Measurements from ENCODE around the gene PCDHB16. TPM values are rescaled to one million over a fixed set of nuclear protein-coding genes. Genes with fewer than 3 reads are reported as not detected.

PCDHB16 gene
- total RNA-seq, 1 donor from 2014 or later = 0.17 TPM

DNA sequence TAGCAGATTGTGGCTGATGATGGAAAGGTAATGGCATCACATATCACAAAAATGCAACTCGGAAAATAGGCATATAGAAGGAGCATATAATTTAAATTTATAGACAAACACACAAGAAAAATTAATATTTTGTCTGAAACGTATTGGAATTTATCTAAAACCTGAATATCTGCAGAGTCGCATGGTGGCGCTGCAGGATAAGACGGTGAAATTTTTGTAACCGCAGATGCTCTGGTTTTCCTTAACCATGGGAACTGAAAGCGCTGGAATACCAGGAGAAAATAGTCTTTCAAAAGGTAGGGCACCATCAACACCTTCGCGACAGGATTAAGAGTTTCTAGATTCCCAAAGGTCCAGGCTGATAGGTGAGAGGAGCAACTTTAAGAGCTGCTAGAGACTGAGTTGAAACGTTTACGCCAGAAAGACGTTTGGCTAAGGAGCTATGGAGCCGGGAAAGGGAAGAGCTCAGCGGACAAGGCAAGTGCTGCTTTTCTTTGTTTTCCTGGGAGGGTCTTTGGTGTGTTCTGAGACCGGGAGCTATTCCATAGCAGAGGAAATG lies 52.0 kb downstream of the PCDHB16 start:
- DNase-seq = peak; percentile 39

Other genes starting within 250 kb of the PCDHB16 start
- 0.28 and 0.34 TPM in 2 replicates for gene PCDHAC2, start 215.9 kb upstream of the PCDHB16 start, total RNA-seq
- not detected in 2 replicates for gene PCDHB1, start 131.0 kb upstream of the PCDHB16 start, total RNA-seq
- 0.88 and 1.4 TPM in 2 replicates for gene PCDHB2, start 87.8 kb upstream of the PCDHB16 start, total RNA-seq
- 0.51 TPM in 2 replicates for gene PCDHB3, start 81.9 kb upstream of the PCDHB16 start, total RNA-seq
- gene PCDHB4, start 60.6 kb upstream of the PCDHB16 start, total RNA-seq = 0.17 and 0.19 TPM in 2 replicates
- 1.2 and 1.7 TPM in 2 replicates for gene PCDHB5, start 47.2 kb upstream of the PCDHB16 start, total RNA-seq
- 0.05 and 0.17 TPM in 2 replicates for gene PCDHB6, start 32.3 kb upstream of the PCDHB16 start, total RNA-seq
- 0.68 and 0.74 TPM in 2 replicates for gene PCDHB7, start 9.7 kb upstream of the PCDHB16 start, total RNA-seq
- 0.14 and 0.34 TPM in 2 replicates for gene PCDHB8, start 4.6 kb upstream of the PCDHB16 start, total RNA-seq
- gene PCDHB9, start 4.8 kb downstream of the PCDHB16 start, total RNA-seq = 0.14 and 0.17 TPM in 2 replicates
- gene PCDHB10, start 10.0 kb downstream of the PCDHB16 start, total RNA-seq = 0.51 and 0.70 TPM in 2 replicates
- 0.17 and 0.19 TPM in 2 replicates for gene PCDHB11, start 17.2 kb downstream of the PCDHB16 start, total RNA-seq
- 0.47 and 0.68 TPM in 2 replicates for gene PCDHB12, start 26.3 kb downstream of the PCDHB16 start, total RNA-seq
- 1.4 TPM in 2 replicates for gene PCDHB13, start 31.5 kb downstream of the PCDHB16 start, total RNA-seq
- gene PCDHB14, start 41.0 kb downstream of the PCDHB16 start, total RNA-seq = 0.98 and 1.0 TPM in 2 replicates
- 0.65 and 1.0 TPM in 2 replicates for gene PCDHB15, start 63.0 kb downstream of the PCDHB16 start, total RNA-seq
- 0.09 and 0.34 TPM in 2 replicates for gene SLC25A2, start 121.7 kb downstream of the PCDHB16 start, total RNA-seq
- gene TAF7, start 138.4 kb downstream of the PCDHB16 start, total RNA-seq = 60.6 and 78.3 TPM in 2 replicates
- 0.33 and 0.34 TPM in 2 replicates for gene PCDHGA1, start 148.1 kb downstream of the PCDHB16 start, total RNA-seq
- 1.4 TPM in 2 replicates for gene PCDHGA2, start 156.4 kb downstream of the PCDHB16 start, total RNA-seq
- gene PCDHGA3, start 161.4 kb downstream of the PCDHB16 start, total RNA-seq = 0.70 and 1.2 TPM in 2 replicates
- 1.4 and 1.5 TPM in 2 replicates for gene PCDHGB1, start 167.7 kb downstream of the PCDHB16 start, total RNA-seq
- 2.2 and 3.4 TPM in 2 replicates for gene PCDHGA4, start 172.6 kb downstream of the PCDHB16 start, total RNA-seq
- 0.51 and 1.7 TPM in 2 replicates for gene PCDHGB2, start 177.6 kb downstream of the PCDHB16 start, total RNA-seq
- 0.74 and 0.85 TPM in 2 replicates for gene PCDHGA5, start 181.8 kb downstream of the PCDHB16 start, total RNA-seq
- 3.6 and 3.7 TPM in 2 replicates for gene PCDHGB3, start 187.9 kb downstream of the PCDHB16 start, total RNA-seq
- 2.2 TPM in 2 replicates for gene PCDHGA6, start 191.5 kb downstream of the PCDHB16 start, total RNA-seq
- gene PCDHGA7, start 200.4 kb downstream of the PCDHB16 start, total RNA-seq = 1.0 and 1.3 TPM in 2 replicates
- 11.3 and 14.5 TPM in 2 replicates for gene PCDHGB4, start 205.3 kb downstream of the PCDHB16 start, total RNA-seq
- gene PCDHGA8, start 210.2 kb downstream of the PCDHB16 start, total RNA-seq = 0.74 and 1.4 TPM in 2 replicates
- gene PCDHGB5, start 215.6 kb downstream of the PCDHB16 start, total RNA-seq = 11.9 and 16.7 TPM in 2 replicates
- gene PCDHGA9, start 220.4 kb downstream of the PCDHB16 start, total RNA-seq = 2.9 and 3.6 TPM in 2 replicates
- 2.9 and 3.7 TPM in 2 replicates for gene PCDHGB6, start 225.6 kb downstream of the PCDHB16 start, total RNA-seq
- 4.7 and 6.0 TPM in 2 replicates for gene PCDHGA10, start 230.6 kb downstream of the PCDHB16 start, total RNA-seq
- gene PCDHGB7, start 235.3 kb downstream of the PCDHB16 start, total RNA-seq = 10.2 and 11.9 TPM in 2 replicates
- gene PCDHGA11, start 238.7 kb downstream of the PCDHB16 start, total RNA-seq = 6.8 and 10.6 TPM in 2 replicates
- 4.1 and 4.6 TPM in 2 replicates for gene PCDHGA12, start 248.1 kb downstream of the PCDHB16 start, total RNA-seq

All from dermis blood vessel endothelial cell (primary cell).